Fibroblast of the conjunctiva (primary cell): ENCODE data around the gene MOB1B.

ENCODE experiments used
- DNase-seq: peaks from one replicate; pipeline ENCODE4 v3.0.0-alpha.2; 2010; ENCODE audit warnings: low read depth

MOB1B gene

GRCh38 chr4:70914631-70915030 lies 12.5 kb downstream of the MOB1B start:
- DNase-seq = no peak

GRCh38 chr4:70915036-70915815 lies 13.1 kb downstream of the MOB1B start:
- no peak for DNase-seq

GRCh38 chr4:70915874-70916559 lies 13.8 kb downstream of the MOB1B start:
- DNase-seq = no peak

GRCh38 chr4:70920592-70920991 lies 18.4 kb downstream of the MOB1B start:
- DNase-seq = no peak

- DNase-seq = no peak
These were observed 23.2 kb downstream of the MOB1B start for GRCh38 chr4:70925418-70925817.

GRCh38 chr4:70925899-70926635 lies 23.9 kb downstream of the MOB1B start:
- DNase-seq = no peak

GRCh38 chr4:70927502-70928137 lies 25.5 kb downstream of the MOB1B start:
- no peak for DNase-seq

GRCh38 chr4:70930530-70931256 lies 28.5 kb downstream of the MOB1B start:
- no peak for DNase-seq

- no peak for DNase-seq
These were observed 29.2 kb downstream of the MOB1B start for GRCh38 chr4:70931347-70931746.

GRCh38 chr4:70932984-70933383 lies 30.8 kb downstream of the MOB1B start:
- DNase-seq = no peak

- DNase-seq = no peak
These were observed 33.0 kb downstream of the MOB1B start for GRCh38 chr4:70935038-70935695.

GRCh38 chr4:70936200-70936787 lies 34.1 kb downstream of the MOB1B start:
- DNase-seq = no peak

- no peak for DNase-seq
These were observed 35.9 kb downstream of the MOB1B start for GRCh38 chr4:70938086-70938485.

GRCh38 chr4:70940134-70940533 lies 38.0 kb downstream of the MOB1B start:
- DNase-seq = no peak

GRCh38 chr4:70943114-70943513 lies 40.9 kb downstream of the MOB1B start:
- no peak for DNase-seq

- no peak for DNase-seq
These were observed 42.9 kb downstream of the MOB1B start for GRCh38 chr4:70945046-70945445.

- DNase-seq = no peak
These were observed 43.4 kb downstream of the MOB1B start for GRCh38 chr4:70945452-70946055.

GRCh38 chr4:70946939-70947338 lies 44.8 kb downstream of the MOB1B start:
- DNase-seq = no peak

GRCh38 chr4:70948665-70949260 lies 46.6 kb downstream of the MOB1B start:
- no peak for DNase-seq

GRCh38 chr4:70954032-70954431 lies 51.9 kb downstream of the MOB1B start:
- no peak for DNase-seq
